Measurements from ENCODE around the gene UNC13C. TPM values are rescaled to one million over a fixed set of nuclear protein-coding genes. Genes with fewer than 3 reads are reported as not detected.

Gene UNC13C
- polyA plus RNA-seq, 1 experiment: not detected

GRCh38 chr15:54017251-54017650 lies 39.0 kb downstream of the UNC13C start:
- no peak for DNase-seq (ENCODE audit: low read depth)
- H3K36me3 ChIP-seq (ENCODE audit: control insufficient read depth, insufficient read depth, low read length): no peaks in the 10 kb centered on the region
- POLR2A ChIA-PET: no interaction called here

GRCh38 chr15:54017959-54018358 lies 39.7 kb downstream of the UNC13C start:
- Histone ChIP-seq H3K27me3 (ENCODE audit: control insufficient read depth, insufficient read depth, low read length) (no peaks in the 10 kb centered on the region), H3K4me3 (ENCODE audit: low read depth, low read length) (no peak overlapping the region), H3K36me3 (ENCODE audit: control insufficient read depth, insufficient read depth, low read length) (no peaks in the 10 kb centered on the region)
- CTCF ChIA-PET: no interaction called here
- no peak for DNase-seq (ENCODE audit: low read depth)
- POLR2A ChIA-PET: no interaction called here
- no peak for TF ChIP-seq CTCF (IDR thresholded peaks at IDR 0.05; ENCODE audit: insufficient read depth, low read depth, low read length)

More at GRCh38 chr15:54017251-54017650, 39.0 kb downstream of the UNC13C start:
- TF ChIP-seq CTCF (IDR thresholded peaks at IDR 0.05; ENCODE audit: insufficient read depth, low read depth, low read length): no peak
- Histone ChIP-seq H3K4me3 (ENCODE audit: low read depth, low read length) (no peak overlapping the region), H3K27me3 (ENCODE audit: control insufficient read depth, insufficient read depth, low read length) (no peaks in the 10 kb centered on the region)
- CTCF ChIA-PET: no interaction called here

GRCh38 chr15:54026258-54026657 lies 48.0 kb downstream of the UNC13C start:
- H3K27me3 ChIP-seq (ENCODE audit: control insufficient read depth, insufficient read depth, low read length): no peaks in the 10 kb centered on the region
- ChIA-PET POLR2A (no interaction called here), CTCF (interaction anchor here (0.6 kb wide), 1 partner anchor 126 kb away, joined by 3 read pairs; no protein-coding TSS in a partner anchor)
- no peak for DNase-seq (ENCODE audit: low read depth)
- TF ChIP-seq CTCF (IDR thresholded peaks at IDR 0.05; ENCODE audit: insufficient read depth, low read depth, low read length): no peak
- H3K4me3 ChIP-seq (ENCODE audit: low read depth, low read length): no peak overlapping the region
- no peaks in the 10 kb centered on the region for H3K36me3 ChIP-seq (ENCODE audit: control insufficient read depth, insufficient read depth, low read length)

- no peaks in the 10 kb centered on the region for H3K27me3 ChIP-seq (ENCODE audit: control insufficient read depth, insufficient read depth, low read length)
- no peak for DNase-seq (ENCODE audit: low read depth)
- no peaks in the 10 kb centered on the region for H3K36me3 ChIP-seq (ENCODE audit: control insufficient read depth, insufficient read depth, low read length)
- TF ChIP-seq CTCF (IDR thresholded peaks at IDR 0.05; ENCODE audit: insufficient read depth, low read depth, low read length): no peak
- ChIA-PET CTCF (no interaction called here), POLR2A (no interaction called here)
- H3K4me3 ChIP-seq (ENCODE audit: low read depth, low read length): no peak overlapping the region
These were observed 48.6 kb downstream of the UNC13C start for GRCh38 chr15:54026891-54027290.

GRCh38 chr15:54029081-54029480 lies 50.8 kb downstream of the UNC13C start:
- DNase-seq (ENCODE audit: low read depth): no peak
- POLR2A ChIA-PET: no interaction called here
- no peak for TF ChIP-seq CTCF (IDR thresholded peaks at IDR 0.05; ENCODE audit: insufficient read depth, low read depth, low read length)
- H3K27me3 ChIP-seq (ENCODE audit: control insufficient read depth, insufficient read depth, low read length): no peaks in the 10 kb centered on the region
- CTCF ChIA-PET: no interaction called here
- no peak overlapping the region for H3K4me3 ChIP-seq (ENCODE audit: low read depth, low read length)
- no peaks in the 10 kb centered on the region for H3K36me3 ChIP-seq (ENCODE audit: control insufficient read depth, insufficient read depth, low read length)

Measured in BJ (cell line).